Smooth muscle cell (in vitro differentiated cells): ENCODE measurements around the gene UTY. TPM values are rescaled to one million over a fixed set of nuclear protein-coding genes. Genes with fewer than 3 reads are reported as not detected.

Source experiments
- DNase-seq: peaks from one replicate; lab custom pipeline; 2025; ENCODE audit not compliant: unreplicated experiment; lab: John Stamatoyannopoulos, UW
- H2AFZ ChIP-seq: fragments of 200-600 bp; sonication (generic); 2 replicates; pipeline ENCODE4 v1.6.0; 2016; ENCODE audit warnings: antibody characterized with exemption, low read depth, mild to moderate bottlenecking
- H3F3A ChIP-seq: fragments of 200-600 bp; sonication (generic); 2 replicates; pipeline ENCODE4 v1.6.0; 2017; ENCODE audit warnings: antibody characterized with exemption, low read depth
- H3K27ac ChIP-seq: fragments of 200-600 bp; sonication (generic); 2 replicates; pipeline ENCODE4 v1.5.1; 2016; ENCODE audit warnings: low read depth, mild to moderate bottlenecking
- H3K27me3 ChIP-seq: fragments of 200-600 bp; sonication (generic); 2 replicates; pipeline ENCODE4 v1.6.1; 2016; ENCODE audit warnings: low read depth, mild to moderate bottlenecking
- H3K36me3 ChIP-seq: fragments of 200-600 bp; sonication (generic); 2 replicates; pipeline ENCODE4 v1.5.1; 2016; ENCODE audit warnings: low read depth
- H3K4me1 ChIP-seq: fragments of 200-600 bp; sonication (generic); 2 replicates; pipeline ENCODE4 v1.5.1; 2016; ENCODE audit warnings: low read depth
- H3K4me2 ChIP-seq: fragments of 200-600 bp; sonication (generic); 2 replicates; pipeline ENCODE4 v1.6.0; 2016; ENCODE audit warnings: mild to moderate bottlenecking
- H3K4me3 ChIP-seq: fragments of 200-600 bp; sonication (generic); 2 replicates; pipeline ENCODE4 v1.5.1; 2016; ENCODE audit warnings: mild to moderate bottlenecking
- H3K79me2 ChIP-seq: fragments of 200-600 bp; sonication (generic); 2 replicates; pipeline ENCODE4 v1.6.0; 2016; ENCODE audit warnings: low read depth, mild to moderate bottlenecking
- H3K9ac ChIP-seq: fragments of 200-600 bp; sonication (generic); 2 replicates; pipeline ENCODE4 v1.6.0; 2016; ENCODE audit warnings: low read depth
- H3K9me3 ChIP-seq: fragments of 200-600 bp; sonication (generic); replicated peaks from 2 replicates; pipeline ENCODE4 v1.5.1; 2016; ENCODE audit warnings: low read depth
- H4K20me1 ChIP-seq: fragments of 200-600 bp; sonication (generic); 2 replicates; pipeline ENCODE4 v1.6.0; 2016; ENCODE audit warnings: low read depth
- WGBS: methylation state at CpG from one replicate; pipeline ENCODE4 v1.1.7; 2016; ENCODE audit warnings: low lambda C conversion rate; 5-methylcytosine and 5-hydroxymethylcytosine counted together
- polyA plus RNA-seq: library from polyadenylated mRNA; unstranded; fragments of >200 nt; fragmentation: Nextera tagmentation; extraction: Ambion mirVana; gene quantifications from 2 replicates; pipeline ENCODE4 v1.2.1, GENCODE V29; 2016
- total RNA-seq: library from RNA; depleted of rRNA; stranded (reverse); fragments of >200 nt; gene quantifications from 2 replicates; pipeline ENCODE4 v1.2.3, GENCODE V29; 2014
- TF ChIP-seq, protein P1 (sequence below): fragments of 200-600 bp; sonication (generic); IDR thresholded peaks from 2 replicates; pipeline ENCODE4 v1.5.1; 2017; ENCODE audit warnings: borderline replicate concordance, mild to moderate bottlenecking, antibody characterized with exemption; ENCODE audit not compliant: insufficient read depth, poor library complexity, severe bottlenecking

UTY gene
- total and polyA plus RNA-seq, 2 experiments from 2014 or later: not detected

DNA sequence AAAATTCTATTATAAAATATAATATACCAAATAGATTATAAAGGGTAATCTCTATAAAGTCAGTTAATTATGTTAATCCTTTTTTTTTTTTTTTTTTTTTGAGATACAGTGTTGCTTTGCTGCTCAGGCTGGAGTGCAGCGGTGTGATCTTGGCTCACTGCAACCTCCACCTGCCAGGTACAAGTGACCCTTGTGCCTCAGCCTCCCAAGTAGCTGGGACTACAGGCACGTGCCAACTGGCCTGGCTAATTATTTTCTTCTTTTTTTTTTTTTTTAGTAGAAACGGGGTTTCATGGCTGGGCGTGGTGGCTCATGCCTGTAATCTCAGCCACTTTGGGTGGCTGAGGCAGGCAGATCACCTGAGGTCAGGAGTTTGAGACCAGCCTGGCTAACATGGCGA lies 141.9 kb downstream of the UTY start:
- no CpG with 5 or more reads among the region's 5 CpGs for WGBS
- Histone ChIP-seq H3K27ac (no peak overlapping the region), H3K27me3 (no peaks in the 10 kb centered on the region), H3F3A (no peaks in the 10 kb centered on the region), H2AFZ (no peak overlapping the region), H3K9me3 (no peaks in the 10 kb centered on the region), H3K36me3 (no peaks in the 10 kb centered on the region), H3K4me1 (no peaks in the 10 kb centered on the region), H3K9ac (no peak overlapping the region), H3K79me2 (no peaks in the 10 kb centered on the region), H3K4me2 (no peak overlapping the region), H4K20me1 (no peaks in the 10 kb centered on the region), H3K4me3 (no peak overlapping the region)
- no peak for DNase-seq
- TF ChIP-seq, protein P1, sequence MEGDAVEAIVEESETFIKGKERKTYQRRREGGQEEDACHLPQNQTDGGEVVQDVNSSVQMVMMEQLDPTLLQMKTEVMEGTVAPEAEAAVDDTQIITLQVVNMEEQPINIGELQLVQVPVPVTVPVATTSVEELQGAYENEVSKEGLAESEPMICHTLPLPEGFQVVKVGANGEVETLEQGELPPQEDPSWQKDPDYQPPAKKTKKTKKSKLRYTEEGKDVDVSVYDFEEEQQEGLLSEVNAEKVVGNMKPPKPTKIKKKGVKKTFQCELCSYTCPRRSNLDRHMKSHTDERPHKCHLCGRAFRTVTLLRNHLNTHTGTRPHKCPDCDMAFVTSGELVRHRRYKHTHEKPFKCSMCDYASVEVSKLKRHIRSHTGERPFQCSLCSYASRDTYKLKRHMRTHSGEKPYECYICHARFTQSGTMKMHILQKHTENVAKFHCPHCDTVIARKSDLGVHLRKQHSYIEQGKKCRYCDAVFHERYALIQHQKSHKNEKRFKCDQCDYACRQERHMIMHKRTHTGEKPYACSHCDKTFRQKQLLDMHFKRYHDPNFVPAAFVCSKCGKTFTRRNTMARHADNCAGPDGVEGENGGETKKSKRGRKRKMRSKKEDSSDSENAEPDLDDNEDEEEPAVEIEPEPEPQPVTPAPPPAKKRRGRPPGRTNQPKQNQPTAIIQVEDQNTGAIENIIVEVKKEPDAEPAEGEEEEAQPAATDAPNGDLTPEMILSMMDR: no peak

- Histone ChIP-seq H3K36me3 (no peaks in the 10 kb centered on the region), H2AFZ (no peak overlapping the region), H3K4me2 (no peak overlapping the region), H3K27ac (no peak overlapping the region), H3K27me3 (no peaks in the 10 kb centered on the region), H3K4me1 (no peaks in the 10 kb centered on the region), H3K9me3 (no peaks in the 10 kb centered on the region), H4K20me1 (no peaks in the 10 kb centered on the region), H3K4me3 (no peak overlapping the region), H3K9ac (no peak overlapping the region), H3F3A (no peaks in the 10 kb centered on the region), H3K79me2 (no peaks in the 10 kb centered on the region)
- no peak for DNase-seq
- TF ChIP-seq, protein P1: no peak
- no CpG with 5 or more reads among the region's 5 CpGs for WGBS
Measured at GRCh38 chrY:13333791-13334190, 146.0 kb downstream of the UTY start.

- Histone ChIP-seq H3K27me3 (no peaks in the 10 kb centered on the region), H3K9me3 (no peaks in the 10 kb centered on the region), H3F3A (no peaks in the 10 kb centered on the region), H2AFZ (no peak overlapping the region), H3K79me2 (no peaks in the 10 kb centered on the region), H3K9ac (no peak overlapping the region), H4K20me1 (no peaks in the 10 kb centered on the region), H3K27ac (no peak overlapping the region), H3K4me2 (no peak overlapping the region), H3K4me3 (no peak overlapping the region), H3K36me3 (no peaks in the 10 kb centered on the region), H3K4me1 (no peaks in the 10 kb centered on the region)
- WGBS: no CpG with 5 or more reads among the region's 2 CpGs
- no peak for DNase-seq
- TF ChIP-seq, protein P1: no peak
Measured at GRCh38 chrY:13330651-13331050, 149.2 kb downstream of the UTY start.

- Histone ChIP-seq H3K36me3 (no peaks in the 10 kb centered on the region), H3K27me3 (no peaks in the 10 kb centered on the region), H3K4me2 (no peak overlapping the region), H3K27ac (no peak overlapping the region), H3K79me2 (no peaks in the 10 kb centered on the region), H3K4me3 (no peak overlapping the region), H3K9me3 (no peaks in the 10 kb centered on the region), H3K4me1 (no peaks in the 10 kb centered on the region), H3K9ac (no peak overlapping the region), H4K20me1 (no peaks in the 10 kb centered on the region), H3F3A (no peaks in the 10 kb centered on the region), H2AFZ (no peak overlapping the region)
- TF ChIP-seq, protein P1: no peak
- no CpG with 5 or more reads among the region's 1 CpG for WGBS
- no peak for DNase-seq
Measured at GRCh38 chrY:13312966-13313365, 166.9 kb downstream of the UTY start.
